HepG2 (cell line): ENCODE results near the gene SURF1. TPM values are rescaled to one million over a fixed set of nuclear protein-coding genes. Genes with fewer than 3 reads are reported as not detected.
A peak's percentile ranks its signal among the peaks of the same experiment; 100 is the strongest.

Experiments
- AHDC1 ChIP-seq: sonication (generic); formaldehyde crosslinking; IDR thresholded peaks from 2 replicates; pipeline ENCODE4 v1.5.1; 2020; ENCODE audit warnings: mild to moderate bottlenecking, missing genetic modification reagents, borderline replicate concordance
- CBX2 ChIP-seq, 2 experiments: fragments of 200-600 bp in 1 of 2; sonication (generic); formaldehyde crosslinking in 1 of 2; IDR thresholded peaks; 2 replicates each; pipeline versions ENCODE4 v1.7.0 to v1.8.1; 2018 to 2022; ENCODE audit warnings: low read depth in 2 of 2, low read length in 1 of 2, mild to moderate bottlenecking in 1 of 2, missing genetic modification reagents in 1 of 2
- MZF1 ChIP-seq: sonication (generic); formaldehyde crosslinking; IDR thresholded peaks from 2 replicates; pipeline ENCODE4 v1.8.1; 2023; ENCODE audit warnings: mild to moderate bottlenecking, missing genetic modification reagents, borderline replicate concordance
- ZNF280B ChIP-seq: sonication (generic); formaldehyde crosslinking; IDR thresholded peaks from 2 replicates; pipeline ENCODE4 v1.5.0; 2020; ENCODE audit warnings: missing genetic modification reagents, mild to moderate bottlenecking, borderline replicate concordance
- polyA plus RNA-seq, 8 experiments: library from polyadenylated mRNA; depleted of rRNA in 3 of 8; stranded (reverse) in 7 of 8; unstranded in 1 of 8; fragments of >200 nt; fragmentation: Illumina TruSeq in 4 of 8; extraction: Trizol in 4 of 8; gene quantifications; 2 replicates each; pipeline versions ENCODE4 v1.2.1 to v1.2.3, GENCODE V29; 2011 to 2016; ENCODE audit warnings: low read depth in 4 of 8, missing spikeins in 1 of 8, mixed read lengths in 1 of 8; ENCODE audit not compliant: insufficient read depth in 1 of 8
- total RNA-seq, 5 experiments: library from RNA; depleted of rRNA; stranded (reverse); fragments of >200 nt; fragmentation: Illumina TruSeq; extraction: Trizol; gene quantifications; 2 replicates each; pipeline ENCODE4 v1.2.3, GENCODE V29; 2016; ENCODE audit warnings: low read depth in 1 of 5
- TF ChIP-seq, protein P1 (sequence below): sonication (generic); formaldehyde crosslinking; IDR thresholded peaks from 2 replicates; pipeline ENCODE4 v1.4.0; 2020; ENCODE audit warnings: missing genetic modification reagents
- TF ChIP-seq, protein P2 (sequence below): sonication (generic); formaldehyde crosslinking; IDR thresholded peaks from 2 replicates; pipeline ENCODE4 v1.4.0; 2020; ENCODE audit warnings: missing genetic modification reagents
- TF ChIP-seq, protein P3 (sequence below): sonication (generic); formaldehyde crosslinking; IDR thresholded peaks from 2 replicates; pipeline ENCODE4 v1.4.0; 2020; ENCODE audit warnings: mild to moderate bottlenecking, missing genetic modification reagents
- TF ChIP-seq, protein P4 (sequence below): sonication (generic); formaldehyde crosslinking; IDR thresholded peaks from 2 replicates; pipeline ENCODE4 v1.5.0; 2020; ENCODE audit warnings: mild to moderate bottlenecking, missing genetic modification reagents, borderline replicate concordance

SURF1 gene
- total and polyA plus RNA-seq, 2 of the 13 experiments (the other 11 are each of a cell fraction or from before 2014, with no cell fraction given) = 17.8 to 40.7 TPM

- TF ChIP-seq ZNF280B (CRISPR knock-in tag) (no peak), MZF1 (CRISPR knock-in tag) (no peak), CBX2 (IDR thresholded peaks at IDR 0.05; ENCODE audit: low read depth, low read length) (no peak), CBX2 (CRISPR knock-in tag; IDR thresholded peaks at IDR 0.05; ENCODE audit: low read depth) (no peak), AHDC1 (CRISPR knock-in tag) (no peak)
- TF ChIP-seq, protein P1, sequence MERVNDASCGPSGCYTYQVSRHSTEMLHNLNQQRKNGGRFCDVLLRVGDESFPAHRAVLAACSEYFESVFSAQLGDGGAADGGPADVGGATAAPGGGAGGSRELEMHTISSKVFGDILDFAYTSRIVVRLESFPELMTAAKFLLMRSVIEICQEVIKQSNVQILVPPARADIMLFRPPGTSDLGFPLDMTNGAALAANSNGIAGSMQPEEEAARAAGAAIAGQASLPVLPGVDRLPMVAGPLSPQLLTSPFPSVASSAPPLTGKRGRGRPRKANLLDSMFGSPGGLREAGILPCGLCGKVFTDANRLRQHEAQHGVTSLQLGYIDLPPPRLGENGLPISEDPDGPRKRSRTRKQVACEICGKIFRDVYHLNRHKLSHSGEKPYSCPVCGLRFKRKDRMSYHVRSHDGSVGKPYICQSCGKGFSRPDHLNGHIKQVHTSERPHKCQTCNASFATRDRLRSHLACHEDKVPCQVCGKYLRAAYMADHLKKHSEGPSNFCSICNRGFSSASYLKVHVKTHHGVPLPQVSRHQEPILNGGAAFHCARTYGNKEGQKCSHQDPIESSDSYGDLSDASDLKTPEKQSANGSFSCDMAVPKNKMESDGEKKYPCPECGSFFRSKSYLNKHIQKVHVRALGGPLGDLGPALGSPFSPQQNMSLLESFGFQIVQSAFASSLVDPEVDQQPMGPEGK (CRISPR knock-in tag) = 0 out of 2 replicates have a peak, but pooled peaks have one; percentile 1
- TF ChIP-seq, protein P2, sequence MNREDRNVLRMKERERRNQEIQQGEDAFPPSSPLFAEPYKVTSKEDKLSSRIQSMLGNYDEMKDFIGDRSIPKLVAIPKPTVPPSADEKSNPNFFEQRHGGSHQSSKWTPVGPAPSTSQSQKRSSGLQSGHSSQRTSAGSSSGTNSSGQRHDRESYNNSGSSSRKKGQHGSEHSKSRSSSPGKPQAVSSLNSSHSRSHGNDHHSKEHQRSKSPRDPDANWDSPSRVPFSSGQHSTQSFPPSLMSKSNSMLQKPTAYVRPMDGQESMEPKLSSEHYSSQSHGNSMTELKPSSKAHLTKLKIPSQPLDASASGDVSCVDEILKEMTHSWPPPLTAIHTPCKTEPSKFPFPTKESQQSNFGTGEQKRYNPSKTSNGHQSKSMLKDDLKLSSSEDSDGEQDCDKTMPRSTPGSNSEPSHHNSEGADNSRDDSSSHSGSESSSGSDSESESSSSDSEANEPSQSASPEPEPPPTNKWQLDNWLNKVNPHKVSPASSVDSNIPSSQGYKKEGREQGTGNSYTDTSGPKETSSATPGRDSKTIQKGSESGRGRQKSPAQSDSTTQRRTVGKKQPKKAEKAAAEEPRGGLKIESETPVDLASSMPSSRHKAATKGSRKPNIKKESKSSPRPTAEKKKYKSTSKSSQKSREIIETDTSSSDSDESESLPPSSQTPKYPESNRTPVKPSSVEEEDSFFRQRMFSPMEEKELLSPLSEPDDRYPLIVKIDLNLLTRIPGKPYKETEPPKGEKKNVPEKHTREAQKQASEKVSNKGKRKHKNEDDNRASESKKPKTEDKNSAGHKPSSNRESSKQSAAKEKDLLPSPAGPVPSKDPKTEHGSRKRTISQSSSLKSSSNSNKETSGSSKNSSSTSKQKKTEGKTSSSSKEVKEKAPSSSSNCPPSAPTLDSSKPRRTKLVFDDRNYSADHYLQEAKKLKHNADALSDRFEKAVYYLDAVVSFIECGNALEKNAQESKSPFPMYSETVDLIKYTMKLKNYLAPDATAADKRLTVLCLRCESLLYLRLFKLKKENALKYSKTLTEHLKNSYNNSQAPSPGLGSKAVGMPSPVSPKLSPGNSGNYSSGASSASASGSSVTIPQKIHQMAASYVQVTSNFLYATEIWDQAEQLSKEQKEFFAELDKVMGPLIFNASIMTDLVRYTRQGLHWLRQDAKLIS (CRISPR knock-in tag) = no peak
- TF ChIP-seq, protein P3, sequence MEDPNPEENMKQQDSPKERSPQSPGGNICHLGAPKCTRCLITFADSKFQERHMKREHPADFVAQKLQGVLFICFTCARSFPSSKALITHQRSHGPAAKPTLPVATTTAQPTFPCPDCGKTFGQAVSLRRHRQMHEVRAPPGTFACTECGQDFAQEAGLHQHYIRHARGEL = no peak
- TF ChIP-seq, protein P4, sequence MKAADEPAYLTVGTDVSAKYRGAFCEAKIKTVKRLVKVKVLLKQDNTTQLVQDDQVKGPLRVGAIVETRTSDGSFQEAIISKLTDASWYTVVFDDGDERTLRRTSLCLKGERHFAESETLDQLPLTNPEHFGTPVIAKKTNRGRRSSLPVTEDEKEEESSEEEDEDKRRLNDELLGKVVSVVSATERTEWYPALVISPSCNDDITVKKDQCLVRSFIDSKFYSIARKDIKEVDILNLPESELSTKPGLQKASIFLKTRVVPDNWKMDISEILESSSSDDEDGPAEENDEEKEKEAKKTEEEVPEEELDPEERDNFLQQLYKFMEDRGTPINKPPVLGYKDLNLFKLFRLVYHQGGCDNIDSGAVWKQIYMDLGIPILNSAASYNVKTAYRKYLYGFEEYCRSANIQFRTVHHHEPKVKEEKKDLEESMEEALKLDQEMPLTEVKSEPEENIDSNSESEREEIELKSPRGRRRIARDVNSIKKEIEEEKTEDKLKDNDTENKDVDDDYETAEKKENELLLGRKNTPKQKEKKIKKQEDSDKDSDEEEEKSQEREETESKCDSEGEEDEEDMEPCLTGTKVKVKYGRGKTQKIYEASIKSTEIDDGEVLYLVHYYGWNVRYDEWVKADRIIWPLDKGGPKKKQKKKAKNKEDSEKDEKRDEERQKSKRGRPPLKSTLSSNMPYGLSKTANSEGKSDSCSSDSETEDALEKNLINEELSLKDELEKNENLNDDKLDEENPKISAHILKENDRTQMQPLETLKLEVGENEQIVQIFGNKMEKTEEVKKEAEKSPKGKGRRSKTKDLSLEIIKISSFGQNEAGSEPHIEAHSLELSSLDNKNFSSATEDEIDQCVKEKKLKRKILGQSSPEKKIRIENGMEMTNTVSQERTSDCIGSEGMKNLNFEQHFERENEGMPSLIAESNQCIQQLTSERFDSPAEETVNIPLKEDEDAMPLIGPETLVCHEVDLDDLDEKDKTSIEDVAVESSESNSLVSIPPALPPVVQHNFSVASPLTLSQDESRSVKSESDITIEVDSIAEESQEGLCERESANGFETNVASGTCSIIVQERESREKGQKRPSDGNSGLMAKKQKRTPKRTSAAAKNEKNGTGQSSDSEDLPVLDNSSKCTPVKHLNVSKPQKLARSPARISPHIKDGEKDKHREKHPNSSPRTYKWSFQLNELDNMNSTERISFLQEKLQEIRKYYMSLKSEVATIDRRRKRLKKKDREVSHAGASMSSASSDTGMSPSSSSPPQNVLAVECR (CRISPR knock-in tag) = peak; percentile 87
Observed at GRCh38 chr9:133356391-133357091, at the start of gene SURF1, which contains the start of gene SURF2 (continued).
